Right cardiac atrium (tissue), 5 donors: ENCODE results near the gene METTL13. TPM values are rescaled to one million over a fixed set of nuclear protein-coding genes. Genes with fewer than 3 reads are reported as not detected.

Experiments used
- ATAC-seq, 2 donors: fragments of 200-7000 bp; cut with Tn5 transposase; one replicate each; pipeline versions ENCODE4 v1.8.0 to v1.9.1; 2020; ENCODE audit warnings: moderate library complexity in 2 of 2, mild to moderate bottlenecking in 1 of 2
- DNase-seq, 3 donors: peaks; one replicate each; pipeline ENCODE4 v3.0.0-alpha.2; 2020
- H3K27ac ChIP-seq: one replicate; pipeline ENCODE4 v1.5.1; 2013; ENCODE audit warnings: mild to moderate bottlenecking, low read length, control low read depth, moderate library complexity
- H3K27me3 ChIP-seq: one replicate; pipeline ENCODE4 v1.6.1; 2013; ENCODE audit not compliant: control insufficient read depth, insufficient read depth
- H3K4me1 ChIP-seq: one replicate; pipeline ENCODE4 v1.6.1; 2013; ENCODE audit warnings: low read length; ENCODE audit not compliant: control insufficient read depth, insufficient read depth
- H3K4me3 ChIP-seq: one replicate; pipeline ENCODE4 v1.5.1; 2013; ENCODE audit warnings: low read length, control low read depth
- H3K9me3 ChIP-seq: one replicate; pipeline ENCODE4 v1.6.1; 2013; ENCODE audit warnings: low read length; ENCODE audit not compliant: control insufficient read depth
- WGBS: extraction: QIAGEN DNeasy Blood & Tissue Kit; methylation state at CpG from one replicate; pipeline ENCODE4 v1.1.7; 2013; 5-methylcytosine and 5-hydroxymethylcytosine counted together
- intact Hi-C, 4 donors: fragments of 100-400 bp; cut with DNase I; formaldehyde crosslinking; loops; one replicate each; pipeline versions ENCODE4 v1.11.0 to v1.14.0; 2022 to 2023
- polyA plus RNA-seq: library from polyadenylated mRNA; stranded (reverse); fragments of 200-250 nt; gene quantifications from one replicate; pipeline ENCODE4 v1.2.3, GENCODE V29; 2013
- total RNA-seq, 4 donors: library from RNA; stranded (reverse); fragmentation: NEBNext Ultra II Directional; extraction: Animal tissue kit (Norgen Biotek cat#: 25700); gene quantifications; one replicate each; pipeline ENCODE4 v1.2.1, GENCODE V29; 2021
- donor health status: healthy with polysubstance abuse.
- donor health status: DM: no; HTN: yes; CAD: no.
- donor health status: DM: no; HTN: no; CAD: no.
- donor health status: DM: no; HTN: yes; CAD: no; lungs with severe emphysema.
- donor health status: DM: yes; HTN: yes; CAD: no.

The METTL13 gene
- total and polyA plus RNA-seq, 5 donors = 9.6 to 19.9 (median 14.2) TPM

DNA sequence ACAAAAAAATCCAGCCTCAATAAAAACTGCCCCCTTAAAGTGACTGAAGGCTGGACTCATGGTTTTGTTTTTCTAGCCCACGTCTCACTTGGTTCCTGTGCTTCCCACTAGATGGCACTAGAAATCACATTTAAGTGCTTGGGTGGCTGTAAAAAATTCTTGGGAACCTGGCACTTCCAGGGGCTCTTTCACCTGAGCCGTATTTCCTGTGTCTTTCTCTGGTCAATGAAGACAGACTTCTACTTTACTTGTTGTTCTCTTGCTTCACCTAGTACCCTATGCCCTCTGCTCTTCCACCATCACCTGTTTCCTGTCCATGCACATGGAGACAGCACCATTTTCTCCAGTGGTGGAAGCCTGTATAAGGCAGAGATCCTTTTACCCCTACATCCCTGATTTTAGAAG lies 20.0 kb downstream of the METTL13 start:
- ATAC-seq = no peak
- WGBS = 3% methylated on average over 2 of the region's 2 CpGs
- intact Hi-C loops = loop anchor here (2.0 to 10.0 kb wide), 3 partner anchors 183 to 623 kb away; partner anchors contain the start of gene C1orf105 (in 1 of the 4)
- Histone ChIP-seq H3K27me3 (no peaks in the 10 kb centered on the region), H3K9me3 (no peaks in the 10 kb centered on the region), H3K27ac (no peak overlapping the region), H3K4me3 (no peak overlapping the region), H3K4me1 (no peaks in the 10 kb centered on the region)
- DNase-seq = no peak

DNA sequence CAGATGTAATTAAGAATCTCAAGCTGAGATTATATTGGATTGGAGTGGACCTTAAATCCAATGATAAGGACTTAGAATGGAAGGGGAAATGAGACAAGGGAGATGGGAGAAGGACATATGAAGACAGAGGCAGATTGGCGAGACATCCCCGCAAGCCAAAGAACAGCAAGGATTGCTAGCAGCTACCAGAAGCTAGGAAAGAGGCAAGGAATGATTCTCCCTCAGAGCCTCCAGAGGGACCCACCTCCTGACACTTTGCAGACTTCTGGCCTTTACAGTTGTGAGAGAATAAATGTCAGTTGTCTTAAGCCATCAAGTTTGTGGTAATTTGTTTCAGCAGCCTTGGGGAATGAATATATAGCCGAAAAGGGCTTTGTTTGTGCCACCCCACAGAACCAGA lies 20.7 kb downstream of the METTL13 start:
- no peaks in the 10 kb centered on the region for H3K4me1 ChIP-seq
- 97% methylated on average over 3 of the region's 3 CpGs for WGBS
- ATAC-seq (no peak), DNase-seq (no peak)
- intact Hi-C loops = loop anchor here in 3 of 4 donors (5.0 to 10.0 kb wide), 2 partner anchors 185 to 623 kb away; partner anchors contain the start of gene C1orf105 (in 1 of the 3)
- no peaks in the 10 kb centered on the region for H3K9me3 ChIP-seq
- no peaks in the 10 kb centered on the region for H3K27me3 ChIP-seq
- no peak overlapping the region for H3K27ac ChIP-seq
- H3K4me3 ChIP-seq = no peak overlapping the region

DNA sequence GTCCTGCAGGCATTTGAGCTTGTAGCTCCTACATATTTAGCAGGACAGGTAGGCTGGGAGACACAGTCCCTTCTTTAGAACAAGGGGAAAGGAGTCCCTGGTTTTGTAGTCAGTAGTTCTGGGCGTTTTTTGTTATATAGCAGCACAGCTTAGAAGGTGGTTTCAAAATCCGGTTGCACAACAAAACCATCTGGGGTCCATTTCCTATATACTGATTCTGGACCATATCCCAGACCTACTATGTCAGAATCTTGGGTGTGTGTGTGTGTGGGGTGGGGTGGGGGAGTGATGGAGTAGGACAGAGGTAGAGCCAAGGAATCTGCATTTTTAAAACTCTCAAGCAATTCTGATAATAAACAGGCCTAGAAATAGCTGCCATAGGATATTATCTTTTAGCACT lies 21.6 kb downstream of the METTL13 start:
- H3K4me1 ChIP-seq = no peaks in the 10 kb centered on the region
- no peaks in the 10 kb centered on the region for H3K27me3 ChIP-seq
- 42% methylated on average over 2 of the region's 2 CpGs for WGBS
- no peak for DNase-seq
- intact Hi-C loops = loop anchor here in 3 of 4 donors (5.0 to 10.0 kb wide), 2 partner anchors 184 to 622 kb away; partner anchors contain the start of gene C1orf105 (in 1 of the 3)
- H3K27ac ChIP-seq = no peak overlapping the region
- no peak for ATAC-seq
- H3K9me3 ChIP-seq = no peaks in the 10 kb centered on the region
- H3K4me3 ChIP-seq = no peak overlapping the region

DNA sequence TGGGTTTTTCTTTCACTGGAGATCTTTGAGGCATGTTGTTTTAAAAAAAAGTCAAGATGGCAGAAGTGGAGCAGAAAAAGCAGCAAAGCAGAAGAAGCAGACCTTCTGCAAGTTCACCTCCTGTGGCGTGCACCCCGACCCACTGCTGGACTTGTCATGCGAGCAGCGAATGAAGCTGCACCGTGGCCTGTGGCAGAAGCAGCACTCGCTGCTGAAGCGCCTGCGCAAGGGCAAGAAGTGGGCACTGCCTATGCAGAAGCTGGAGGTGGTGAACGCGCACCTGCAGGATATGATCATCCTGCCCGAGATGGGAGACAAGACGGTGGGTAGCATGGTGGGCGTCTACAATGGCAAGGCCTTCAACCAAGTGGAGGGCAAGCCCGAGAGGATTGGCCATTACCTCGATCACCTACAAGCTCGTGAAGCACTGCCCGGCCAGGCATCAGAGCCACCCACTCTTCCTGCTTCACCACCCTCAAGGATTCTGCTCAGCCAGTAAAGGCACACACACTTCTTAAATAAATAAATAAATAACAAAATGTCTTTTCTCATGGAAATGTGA lies 22.1 kb downstream of the METTL13 start:
- H3K4me1 ChIP-seq = no peaks in the 10 kb centered on the region
- no peak for DNase-seq
- intact Hi-C loops = loop anchor here in 3 of 4 donors (5.0 to 10.0 kb wide), 2 partner anchors 184 to 621 kb away; partner anchors contain the start of gene C1orf105 (in 1 of the 3)
- WGBS = 94% methylated on average over 17 of the region's 17 CpGs
- ATAC-seq = no peak
- no peak overlapping the region for H3K27ac ChIP-seq
- no peaks in the 10 kb centered on the region for H3K27me3 ChIP-seq
- H3K9me3 ChIP-seq = no peaks in the 10 kb centered on the region
- H3K4me3 ChIP-seq = no peak overlapping the region

DNA sequence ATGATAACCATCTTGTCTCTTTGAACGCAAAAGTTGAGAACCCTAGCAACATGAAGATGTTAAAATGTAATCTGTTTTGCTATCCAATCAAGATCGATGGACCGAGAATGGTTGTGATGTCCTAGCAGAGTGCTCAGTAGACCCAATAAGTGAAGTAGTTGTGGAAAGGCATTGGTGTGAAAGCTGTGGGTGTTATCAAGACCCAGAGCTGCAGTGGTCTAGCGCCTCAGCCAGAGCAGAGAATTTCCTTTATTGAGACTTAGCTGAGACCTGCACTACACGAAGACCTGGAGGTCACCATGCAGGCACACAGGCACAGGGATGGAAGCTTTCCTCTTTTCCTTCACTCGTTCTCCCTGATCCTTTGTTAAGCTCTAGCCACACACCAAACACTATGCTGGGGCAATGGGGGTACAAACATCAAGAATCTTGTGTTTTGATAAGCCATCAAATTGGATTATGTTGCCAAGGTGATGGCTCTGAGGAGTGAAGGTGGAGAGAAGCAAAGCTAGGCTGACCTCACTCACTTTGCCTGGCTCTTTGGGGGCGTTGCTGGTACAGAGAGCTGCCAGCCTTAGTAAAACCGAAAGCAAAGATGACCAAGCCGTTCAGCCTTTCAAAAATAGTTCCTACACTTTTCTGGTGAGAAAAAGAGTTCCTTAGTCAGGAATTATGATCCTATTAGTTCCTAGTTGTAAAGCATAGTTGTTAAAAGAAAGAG lies 24.1 kb downstream of the METTL13 start:
- intact Hi-C loops = loop anchor here in 1 of 4 donors (10.0 kb wide), 1 partner anchor 619 kb away; the partner anchor contains the start of gene C1orf105
- H3K9me3 ChIP-seq = no peaks in the 10 kb centered on the region
- H3K27ac ChIP-seq = no peak overlapping the region
- H3K4me1 ChIP-seq = no peaks in the 10 kb centered on the region
- H3K4me3 ChIP-seq = no peak overlapping the region
- ATAC-seq (no peak), DNase-seq (no peak)
- no peaks in the 10 kb centered on the region for H3K27me3 ChIP-seq
- 73% methylated on average over 9 of the region's 9 CpGs for WGBS

DNA sequence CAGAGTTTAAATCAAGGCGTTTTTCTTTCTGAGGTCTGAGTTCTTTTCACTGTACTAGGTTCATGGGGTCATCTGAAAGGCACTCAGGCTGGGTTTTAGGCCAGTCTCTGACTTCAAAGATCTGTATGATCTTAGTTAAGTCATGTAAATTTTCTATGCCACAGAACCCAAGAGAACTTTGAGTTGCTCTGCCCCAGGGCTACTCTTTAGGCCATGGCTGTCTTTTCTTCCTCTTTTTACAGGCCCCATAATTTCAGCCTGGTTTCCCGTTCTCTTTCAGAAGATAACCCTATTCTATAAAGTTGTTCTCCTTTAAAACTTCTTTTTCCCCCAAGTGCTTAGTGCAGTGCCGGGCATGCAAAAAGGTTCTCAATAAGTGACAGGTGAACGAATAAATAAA lies 26.1 kb downstream of the METTL13 start:
- Histone ChIP-seq H3K9me3 (no peaks in the 10 kb centered on the region), H3K27me3 (no peaks in the 10 kb centered on the region), H3K27ac (no peak overlapping the region), H3K4me3 (no peak overlapping the region), H3K4me1 (no peaks in the 10 kb centered on the region)
- 84% methylated on average over 4 of the region's 4 CpGs for WGBS
- intact Hi-C loops = loop anchor here in 1 of 4 donors (10.0 kb wide), 1 partner anchor 617 kb away; the partner anchor contains the start of gene C1orf105
- no peak for ATAC-seq
- DNase-seq = no peak

DNA sequence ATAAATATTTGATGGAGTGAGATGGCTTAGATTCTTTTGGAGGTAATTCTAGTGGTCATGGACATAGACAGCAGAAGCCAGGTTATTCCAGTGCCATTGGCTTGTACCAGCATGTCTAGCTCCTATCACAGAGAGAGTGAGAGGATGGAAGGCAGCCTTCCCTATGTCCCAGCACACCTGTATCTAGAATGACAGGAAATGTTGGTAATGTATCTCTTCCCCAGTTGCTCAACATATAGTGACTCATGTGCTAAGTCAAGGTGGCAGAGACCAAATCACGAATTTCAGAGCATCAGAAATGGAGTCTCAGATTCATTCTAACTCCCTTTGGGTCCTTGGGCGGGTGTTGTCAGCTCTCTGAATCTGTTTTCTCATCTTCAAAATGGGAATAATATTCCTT lies 28.4 kb downstream of the METTL13 start:
- ATAC-seq = no peak
- no peaks in the 10 kb centered on the region for H3K9me3 ChIP-seq
- no peak overlapping the region for H3K4me3 ChIP-seq
- WGBS = 80% methylated on average over 2 of the region's 2 CpGs
- H3K4me1 ChIP-seq = no peaks in the 10 kb centered on the region
- intact Hi-C loops = loop anchor here in 1 of 4 donors (10.0 kb wide), 1 partner anchor 615 kb away; the partner anchor contains the start of gene C1orf105
- no peak for DNase-seq
- no peaks in the 10 kb centered on the region for H3K27me3 ChIP-seq
- H3K27ac ChIP-seq = no peak overlapping the region

DNA sequence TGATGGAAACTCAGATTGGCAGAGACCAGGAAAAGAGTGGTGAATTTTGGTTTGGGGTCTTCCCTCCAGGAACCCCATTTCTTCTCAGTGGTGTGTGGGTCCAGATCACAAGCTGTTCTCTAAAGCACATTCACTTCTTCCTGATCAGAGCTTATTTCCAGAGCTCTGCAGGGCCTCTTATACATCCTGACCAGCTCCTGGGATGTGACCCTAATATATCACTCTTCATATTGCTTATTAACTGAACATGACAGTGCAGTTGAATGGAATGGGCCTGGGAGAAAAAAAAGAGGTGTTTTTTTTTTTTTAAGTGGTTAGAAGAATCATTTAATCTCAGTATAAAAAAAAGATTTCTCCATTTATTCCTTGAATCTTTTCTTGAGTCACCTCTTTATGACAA lies 30.2 kb downstream of the METTL13 start:
- H3K9me3 ChIP-seq = no peaks in the 10 kb centered on the region
- ATAC-seq = no peak
- H3K4me3 ChIP-seq = no peak overlapping the region
- H3K27ac ChIP-seq = no peak overlapping the region
- no peaks in the 10 kb centered on the region for H3K27me3 ChIP-seq
- H3K4me1 ChIP-seq = no peaks in the 10 kb centered on the region
- no peak for DNase-seq
- intact Hi-C loops = no loop called here

DNA sequence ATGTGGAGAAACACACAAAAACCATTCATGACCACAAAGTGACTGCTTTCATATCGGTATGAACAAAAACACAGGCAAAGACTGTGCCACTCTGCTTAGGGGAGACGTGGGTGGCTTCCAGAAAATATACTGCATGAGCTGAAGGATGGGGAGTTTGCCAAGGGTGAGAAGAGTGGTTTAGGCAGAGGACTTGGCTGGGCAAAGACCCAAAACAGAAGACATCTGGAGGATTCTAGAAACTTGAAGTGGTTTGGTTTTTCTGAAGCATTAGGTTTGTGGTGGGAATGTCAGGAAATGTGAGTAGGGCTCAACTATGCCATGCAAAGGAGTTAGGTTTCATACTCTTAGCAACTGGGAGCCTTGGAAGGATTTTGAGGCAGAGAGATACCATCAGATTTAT lies 33.2 kb downstream of the METTL13 start:
- Histone ChIP-seq H3K9me3 (no peaks in the 10 kb centered on the region), H3K4me3 (no peak overlapping the region), H3K27me3 (no peaks in the 10 kb centered on the region), H3K4me1 (no peaks in the 10 kb centered on the region), H3K27ac (no peak overlapping the region)
- DNase-seq = no peak
- intact Hi-C loops = loop anchor here in 1 of 4 donors (5.0 kb wide), 1 partner anchor 168 kb away; no protein-coding TSS in a partner anchor
- WGBS = 49% methylated on average over 2 of the region's 2 CpGs
- no peak for ATAC-seq

DNA sequence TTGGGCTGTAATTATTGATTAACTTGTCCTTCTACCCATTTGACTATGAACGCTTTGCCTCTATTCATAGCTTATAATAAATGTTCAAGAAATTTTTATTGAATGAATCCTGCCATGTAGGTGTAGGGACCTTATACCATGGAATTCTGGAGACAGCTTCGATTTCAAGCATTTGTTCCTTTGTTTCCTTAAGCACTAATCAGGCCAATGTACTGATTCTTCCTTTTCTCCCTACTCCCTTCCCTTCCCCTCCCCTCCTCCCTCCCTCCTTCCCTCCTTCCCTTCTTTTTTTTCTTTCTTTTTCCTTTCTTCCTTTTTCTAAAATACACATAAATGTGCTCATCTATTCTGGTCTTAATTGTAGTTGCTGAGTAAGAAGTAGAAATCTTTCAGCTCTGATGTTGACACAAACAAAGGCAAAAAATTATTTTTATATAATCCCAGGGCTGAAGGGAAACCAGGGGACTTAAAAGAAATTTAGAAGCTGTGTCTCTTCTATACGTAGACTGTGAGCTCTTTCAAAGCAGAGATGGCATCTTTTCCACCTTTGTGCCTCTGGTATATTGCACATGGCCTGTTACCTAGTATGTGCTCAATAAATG lies 34.9 kb downstream of the METTL13 start:
- no peaks in the 10 kb centered on the region for H3K9me3 ChIP-seq
- DNase-seq = no peak
- no peaks in the 10 kb centered on the region for H3K4me1 ChIP-seq
- H3K27ac ChIP-seq = no peak overlapping the region
- no peak overlapping the region for H3K4me3 ChIP-seq
- ATAC-seq = no peak
- no peaks in the 10 kb centered on the region for H3K27me3 ChIP-seq
- 87% methylated on average over 3 of the region's 3 CpGs for WGBS
- intact Hi-C loops = loop anchor here in 1 of 4 donors (5.0 kb wide), 1 partner anchor 166 kb away; no protein-coding TSS in a partner anchor
